K562 (cell line): ENCODE results near the gene AKR1A1. TPM values are rescaled to one million over a fixed set of nuclear protein-coding genes. Genes with fewer than 3 reads are reported as not detected.

Source experiments
- MAZ ChIP-seq, 2 experiments: fragments of 450-650 bp in 1 of 2; sonication (generic) in 1 of 2; formaldehyde crosslinking; IDR thresholded peaks in 1 of 2; conservative IDR thresholded peaks in 1 of 2; 2 replicates each; pipeline versions ENCODE4 v1.4.0 to v1.5.0; 2020; ENCODE audit warnings: mild to moderate bottlenecking in 1 of 2, missing genetic modification reagents in 1 of 2
- MTA1 ChIP-seq: fragments of 450-650 bp; IDR thresholded peaks from 2 replicates; pipeline ENCODE4 v1.6.1; 2017; ENCODE audit warnings: borderline replicate concordance
- PRMT5 ChIP-seq: sonication (generic); formaldehyde crosslinking; IDR thresholded peaks from 2 replicates; pipeline ENCODE4 v1.5.0; 2020; ENCODE audit warnings: missing genetic modification reagents
- RBM17 ChIP-seq: fragments of 200-400 bp; formaldehyde crosslinking; IDR thresholded peaks from 2 replicates; pipeline ENCODE4 v1.6.1; 2017; ENCODE audit warnings: low read depth, mild to moderate bottlenecking, low read length, borderline replicate concordance
- SETDB1 ChIP-seq: IDR thresholded peaks from one replicate; pipeline ENCODE4 v1.6.1; 2012; ENCODE audit warnings: low read length, control low read depth, inconsistent platforms
- ZNF121 ChIP-seq: sonication (generic); formaldehyde crosslinking; conservative IDR thresholded peaks from 2 replicates; pipeline ENCODE4 v1.8.0; 2022; ENCODE audit warnings: missing genetic modification reagents
- polyA plus RNA-seq, 8 experiments: library from polyadenylated mRNA; depleted of rRNA in 4 of 8; stranded (reverse) in 5 of 8; unstranded in 3 of 8; fragments of >200 nt; fragmentation: Nextera tagmentation in 2 of 8; fragmentation: Illumina TruSeq in 1 of 8; extraction: Ambion mirVana in 2 of 8; extraction: Trizol in 1 of 8; gene quantifications; 2 replicates each; pipeline versions ENCODE4 v1.2.1 to v1.2.3, GENCODE V29; 2011 to 2014; ENCODE audit warnings: inconsistent platforms in 1 of 8, missing spikeins in 1 of 8
- total RNA-seq, 7 experiments: library from RNA; depleted of rRNA in 6 of 7; stranded (reverse); fragments of >200 nt in 6 of 7; fragmentation: Illumina TruSeq in 2 of 7; extraction: Trizol in 2 of 7; gene quantifications; 2 replicates each; pipeline versions ENCODE4 v1.2.1 to v1.2.3, GENCODE V29; 2011 to 2021; ENCODE audit warnings: low replicate concordance in 1 of 7
- TF ChIP-seq, protein P1 (sequence below): fragments of 200-600 bp; sonication (generic); IDR thresholded peaks from one replicate; pipeline ENCODE4 v1.6.1; 2012; ENCODE audit warnings: mild to moderate bottlenecking, low read depth, low read length, inconsistent platforms
- TF ChIP-seq, protein P2 (sequence below), 2 experiments: IDR thresholded peaks; 2 replicates each; pipeline ENCODE4 v1.6.1; 2012; ENCODE audit warnings: improper control_type of control experiment in 2 of 2, low read depth in 2 of 2, low read length in 2 of 2, borderline replicate concordance in 1 of 2
- TF ChIP-seq, protein P3 (sequence below): sonication (generic); formaldehyde crosslinking; IDR thresholded peaks from 2 replicates; pipeline ENCODE4 v1.9.0; 2022; ENCODE audit warnings: mild to moderate bottlenecking, missing genetic modification reagents

The AKR1A1 gene
- total and polyA plus RNA-seq, 9 of the 15 experiments (the other 6 are each of a cell fraction or from before 2014, with no cell fraction given), result 68.6 to 211 (median 132) TPM

DNA sequence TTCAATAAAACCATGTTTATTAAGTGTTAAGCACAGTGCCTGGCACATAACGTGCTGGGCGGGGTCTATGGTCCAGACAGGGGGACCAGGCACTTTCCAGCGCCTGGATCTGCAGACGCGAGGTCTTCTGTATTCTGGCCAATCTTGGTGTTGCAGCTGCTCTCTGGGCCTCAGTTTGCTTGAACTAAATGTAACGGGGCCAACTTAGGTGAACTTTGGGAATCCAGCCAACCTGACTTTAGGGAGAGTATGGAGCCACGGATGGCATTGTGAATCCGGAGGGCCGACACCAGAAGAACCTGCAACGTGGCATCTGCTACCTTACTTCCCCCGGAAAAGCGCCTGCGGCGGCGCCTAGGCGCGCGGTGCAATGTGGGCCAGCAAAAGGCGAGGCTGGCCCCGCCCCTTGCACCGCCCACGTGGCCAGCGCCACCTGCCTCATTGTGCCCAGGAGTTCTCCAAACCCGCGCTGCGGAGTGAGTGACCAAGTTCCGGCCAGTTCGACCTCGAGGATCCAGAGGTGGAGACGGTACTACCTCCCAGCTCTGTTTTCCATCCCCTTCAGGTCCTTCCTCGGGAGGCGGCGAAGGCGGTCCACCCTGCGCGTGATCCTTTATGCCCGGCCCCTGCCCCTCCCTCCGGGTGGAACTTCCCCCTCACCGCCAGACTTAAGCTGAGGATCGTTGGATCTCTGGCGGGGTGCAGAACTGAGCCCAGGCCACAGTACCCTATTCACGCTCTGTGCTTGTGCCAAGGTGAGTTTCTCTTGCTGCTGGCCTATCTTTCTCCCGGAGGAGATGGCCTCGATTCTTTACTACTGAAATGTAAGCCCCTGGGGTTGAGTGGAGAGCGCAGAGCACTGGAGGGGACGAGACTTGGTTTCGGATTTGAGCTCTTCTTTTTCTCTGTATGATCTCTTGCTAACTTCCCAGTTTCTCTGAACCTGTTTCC is at the start of gene AKR1A1 (continued):
- TF ChIP-seq, protein P1, sequence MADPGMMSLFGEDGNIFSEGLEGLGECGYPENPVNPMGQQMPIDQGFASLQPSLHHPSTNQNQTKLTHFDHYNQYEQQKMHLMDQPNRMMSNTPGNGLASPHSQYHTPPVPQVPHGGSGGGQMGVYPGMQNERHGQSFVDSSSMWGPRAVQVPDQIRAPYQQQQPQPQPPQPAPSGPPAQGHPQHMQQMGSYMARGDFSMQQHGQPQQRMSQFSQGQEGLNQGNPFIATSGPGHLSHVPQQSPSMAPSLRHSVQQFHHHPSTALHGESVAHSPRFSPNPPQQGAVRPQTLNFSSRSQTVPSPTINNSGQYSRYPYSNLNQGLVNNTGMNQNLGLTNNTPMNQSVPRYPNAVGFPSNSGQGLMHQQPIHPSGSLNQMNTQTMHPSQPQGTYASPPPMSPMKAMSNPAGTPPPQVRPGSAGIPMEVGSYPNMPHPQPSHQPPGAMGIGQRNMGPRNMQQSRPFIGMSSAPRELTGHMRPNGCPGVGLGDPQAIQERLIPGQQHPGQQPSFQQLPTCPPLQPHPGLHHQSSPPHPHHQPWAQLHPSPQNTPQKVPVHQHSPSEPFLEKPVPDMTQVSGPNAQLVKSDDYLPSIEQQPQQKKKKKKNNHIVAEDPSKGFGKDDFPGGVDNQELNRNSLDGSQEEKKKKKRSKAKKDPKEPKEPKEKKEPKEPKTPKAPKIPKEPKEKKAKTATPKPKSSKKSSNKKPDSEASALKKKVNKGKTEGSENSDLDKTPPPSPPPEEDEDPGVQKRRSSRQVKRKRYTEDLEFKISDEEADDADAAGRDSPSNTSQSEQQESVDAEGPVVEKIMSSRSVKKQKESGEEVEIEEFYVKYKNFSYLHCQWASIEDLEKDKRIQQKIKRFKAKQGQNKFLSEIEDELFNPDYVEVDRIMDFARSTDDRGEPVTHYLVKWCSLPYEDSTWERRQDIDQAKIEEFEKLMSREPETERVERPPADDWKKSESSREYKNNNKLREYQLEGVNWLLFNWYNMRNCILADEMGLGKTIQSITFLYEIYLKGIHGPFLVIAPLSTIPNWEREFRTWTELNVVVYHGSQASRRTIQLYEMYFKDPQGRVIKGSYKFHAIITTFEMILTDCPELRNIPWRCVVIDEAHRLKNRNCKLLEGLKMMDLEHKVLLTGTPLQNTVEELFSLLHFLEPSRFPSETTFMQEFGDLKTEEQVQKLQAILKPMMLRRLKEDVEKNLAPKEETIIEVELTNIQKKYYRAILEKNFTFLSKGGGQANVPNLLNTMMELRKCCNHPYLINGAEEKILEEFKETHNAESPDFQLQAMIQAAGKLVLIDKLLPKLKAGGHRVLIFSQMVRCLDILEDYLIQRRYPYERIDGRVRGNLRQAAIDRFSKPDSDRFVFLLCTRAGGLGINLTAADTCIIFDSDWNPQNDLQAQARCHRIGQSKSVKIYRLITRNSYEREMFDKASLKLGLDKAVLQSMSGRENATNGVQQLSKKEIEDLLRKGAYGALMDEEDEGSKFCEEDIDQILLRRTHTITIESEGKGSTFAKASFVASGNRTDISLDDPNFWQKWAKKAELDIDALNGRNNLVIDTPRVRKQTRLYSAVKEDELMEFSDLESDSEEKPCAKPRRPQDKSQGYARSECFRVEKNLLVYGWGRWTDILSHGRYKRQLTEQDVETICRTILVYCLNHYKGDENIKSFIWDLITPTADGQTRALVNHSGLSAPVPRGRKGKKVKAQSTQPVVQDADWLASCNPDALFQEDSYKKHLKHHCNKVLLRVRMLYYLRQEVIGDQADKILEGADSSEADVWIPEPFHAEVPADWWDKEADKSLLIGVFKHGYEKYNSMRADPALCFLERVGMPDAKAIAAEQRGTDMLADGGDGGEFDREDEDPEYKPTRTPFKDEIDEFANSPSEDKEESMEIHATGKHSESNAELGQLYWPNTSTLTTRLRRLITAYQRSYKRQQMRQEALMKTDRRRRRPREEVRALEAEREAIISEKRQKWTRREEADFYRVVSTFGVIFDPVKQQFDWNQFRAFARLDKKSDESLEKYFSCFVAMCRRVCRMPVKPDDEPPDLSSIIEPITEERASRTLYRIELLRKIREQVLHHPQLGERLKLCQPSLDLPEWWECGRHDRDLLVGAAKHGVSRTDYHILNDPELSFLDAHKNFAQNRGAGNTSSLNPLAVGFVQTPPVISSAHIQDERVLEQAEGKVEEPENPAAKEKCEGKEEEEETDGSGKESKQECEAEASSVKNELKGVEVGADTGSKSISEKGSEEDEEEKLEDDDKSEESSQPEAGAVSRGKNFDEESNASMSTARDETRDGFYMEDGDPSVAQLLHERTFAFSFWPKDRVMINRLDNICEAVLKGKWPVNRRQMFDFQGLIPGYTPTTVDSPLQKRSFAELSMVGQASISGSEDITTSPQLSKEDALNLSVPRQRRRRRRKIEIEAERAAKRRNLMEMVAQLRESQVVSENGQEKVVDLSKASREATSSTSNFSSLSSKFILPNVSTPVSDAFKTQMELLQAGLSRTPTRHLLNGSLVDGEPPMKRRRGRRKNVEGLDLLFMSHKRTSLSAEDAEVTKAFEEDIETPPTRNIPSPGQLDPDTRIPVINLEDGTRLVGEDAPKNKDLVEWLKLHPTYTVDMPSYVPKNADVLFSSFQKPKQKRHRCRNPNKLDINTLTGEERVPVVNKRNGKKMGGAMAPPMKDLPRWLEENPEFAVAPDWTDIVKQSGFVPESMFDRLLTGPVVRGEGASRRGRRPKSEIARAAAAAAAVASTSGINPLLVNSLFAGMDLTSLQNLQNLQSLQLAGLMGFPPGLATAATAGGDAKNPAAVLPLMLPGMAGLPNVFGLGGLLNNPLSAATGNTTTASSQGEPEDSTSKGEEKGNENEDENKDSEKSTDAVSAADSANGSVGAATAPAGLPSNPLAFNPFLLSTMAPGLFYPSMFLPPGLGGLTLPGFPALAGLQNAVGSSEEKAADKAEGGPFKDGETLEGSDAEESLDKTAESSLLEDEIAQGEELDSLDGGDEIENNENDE, result no peak
- TF ChIP-seq, protein P2, sequence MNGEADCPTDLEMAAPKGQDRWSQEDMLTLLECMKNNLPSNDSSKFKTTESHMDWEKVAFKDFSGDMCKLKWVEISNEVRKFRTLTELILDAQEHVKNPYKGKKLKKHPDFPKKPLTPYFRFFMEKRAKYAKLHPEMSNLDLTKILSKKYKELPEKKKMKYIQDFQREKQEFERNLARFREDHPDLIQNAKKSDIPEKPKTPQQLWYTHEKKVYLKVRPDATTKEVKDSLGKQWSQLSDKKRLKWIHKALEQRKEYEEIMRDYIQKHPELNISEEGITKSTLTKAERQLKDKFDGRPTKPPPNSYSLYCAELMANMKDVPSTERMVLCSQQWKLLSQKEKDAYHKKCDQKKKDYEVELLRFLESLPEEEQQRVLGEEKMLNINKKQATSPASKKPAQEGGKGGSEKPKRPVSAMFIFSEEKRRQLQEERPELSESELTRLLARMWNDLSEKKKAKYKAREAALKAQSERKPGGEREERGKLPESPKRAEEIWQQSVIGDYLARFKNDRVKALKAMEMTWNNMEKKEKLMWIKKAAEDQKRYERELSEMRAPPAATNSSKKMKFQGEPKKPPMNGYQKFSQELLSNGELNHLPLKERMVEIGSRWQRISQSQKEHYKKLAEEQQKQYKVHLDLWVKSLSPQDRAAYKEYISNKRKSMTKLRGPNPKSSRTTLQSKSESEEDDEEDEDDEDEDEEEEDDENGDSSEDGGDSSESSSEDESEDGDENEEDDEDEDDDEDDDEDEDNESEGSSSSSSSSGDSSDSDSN (IDR thresholded peaks at IDR 0.05; ENCODE audit: borderline replicate concordance in 1 of 2, low read depth in 2 of 2, low read length in 2 of 2), result peak in 1 of 2 experiments; percentile 82; a peak in 1 of 4 replicates
- TF ChIP-seq SETDB1 (no peak), PRMT5 (CRISPR knock-in tag) (no peak), MTA1 (no peak; the same call in 1 of the 2 replicates), RBM17 (no peak), ZNF121 (CRISPR knock-in tag) (no peak), MAZ (CRISPR knock-in tag; conservative IDR thresholded peaks at IDR 0.05 in 1 of 2, IDR thresholded peaks at IDR 0.05 in 1 of 2) (peak; percentile 87 to 94)
- TF ChIP-seq, protein P3, sequence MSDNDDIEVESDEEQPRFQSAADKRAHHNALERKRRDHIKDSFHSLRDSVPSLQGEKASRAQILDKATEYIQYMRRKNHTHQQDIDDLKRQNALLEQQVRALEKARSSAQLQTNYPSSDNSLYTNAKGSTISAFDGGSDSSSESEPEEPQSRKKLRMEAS (CRISPR knock-in tag), result peak; percentile 99
